A673 (cell line): ENCODE measurements around the gene DCLK2. TPM values are rescaled to one million over a fixed set of nuclear protein-coding genes. Genes with fewer than 3 reads are reported as not detected.

Experiments used
- BruUV-seq: library from RNA; stranded (reverse); fragments of 400-500 nt; replicated peaks from 2 replicates; lab custom pipeline; 2021; lab: Mats Ljungman, UMichigan
- CTCF ChIA-PET: fragments of 300-600 bp; sonication (Branson Sonifier 250); formaldehyde crosslinking; loops from one replicate; lab custom pipeline; 2022; ENCODE audit warnings: antibody characterized with exemption; lab: Charles Lee
- POLR2A ChIA-PET: fragments of 300-600 bp; sonication (Branson Sonifier 250); formaldehyde crosslinking; loops from one replicate; lab custom pipeline; 2022; ENCODE audit warnings: antibody characterized with exemption; ENCODE audit not compliant: low non-redundant PET; lab: Charles Lee
- DNase-seq: peaks from one replicate; pipeline ENCODE4 v3.0.0-alpha.2; 2015; ENCODE audit warnings: low spot score
- H3K27ac ChIP-seq: fragments of 200-600 bp; sonication (generic); 2 replicates; pipeline ENCODE4 v1.5.1; 2016; ENCODE audit warnings: mixed run types, low read depth, mild to moderate bottlenecking, mixed read lengths, antibody characterized with exemption, low read length; ENCODE audit not compliant: poor library complexity, severe bottlenecking
- H3K27me3 ChIP-seq: fragments of 200-600 bp; sonication (generic); replicated peaks from 2 replicates; pipeline ENCODE4 v1.6.1; 2017; ENCODE audit warnings: mixed run types, low read depth, mild to moderate bottlenecking, mixed read lengths, antibody characterized with exemption, low read length; ENCODE audit not compliant: insufficient read depth, poor library complexity
- H3K36me3 ChIP-seq: fragments of 200-600 bp; sonication (generic); 2 replicates; pipeline ENCODE4 v1.6.1; 2016; ENCODE audit warnings: mixed run types, mild to moderate bottlenecking, mixed read lengths, antibody characterized with exemption, low read length; ENCODE audit not compliant: insufficient read depth, poor library complexity, severe bottlenecking
- H3K4me1 ChIP-seq: fragments of 200-600 bp; sonication (generic); 2 replicates; pipeline ENCODE4 v1.6.1; 2017; ENCODE audit warnings: mixed run types, mild to moderate bottlenecking, mixed read lengths, antibody characterized with exemption, low read length; ENCODE audit not compliant: insufficient read depth, poor library complexity, severe bottlenecking
- H3K4me3 ChIP-seq: fragments of 200-600 bp; sonication (generic); 2 replicates; pipeline ENCODE4 v1.5.1; 2016; ENCODE audit warnings: low read depth, mixed run types, mild to moderate bottlenecking, mixed read lengths, low read length; ENCODE audit not compliant: poor library complexity, severe bottlenecking
- H3K9me3 ChIP-seq: fragments of 200-600 bp; sonication (generic); 2 replicates; pipeline ENCODE4 v1.6.1; 2016; ENCODE audit warnings: mixed run types, low read depth, mild to moderate bottlenecking, mixed read lengths, antibody characterized with exemption, low read length; ENCODE audit not compliant: poor library complexity, severe bottlenecking
- CTCF ChIP-seq: fragments of 300-800, 200-600 bp; sonication (generic); conservative IDR thresholded peaks from 2 replicates; pipeline ENCODE4 v1.5.1; 2017; ENCODE audit warnings: low read depth, mild to moderate bottlenecking, antibody characterized with exemption, low read length, moderate library complexity, mixed read lengths
- EZH2 ChIP-seq: fragments of 200-600 bp; sonication (generic); IDR thresholded peaks from 2 replicates; pipeline ENCODE4 v1.6.1; 2017; ENCODE audit warnings: borderline replicate concordance, low read depth, mild to moderate bottlenecking, mixed read lengths, antibody characterized with exemption, low read length; ENCODE audit not compliant: poor library complexity, severe bottlenecking
- intact Hi-C: fragments of 100-400 bp; cut with micrococcal nuclease; formaldehyde crosslinking; loops from one replicate; pipeline ENCODE4 v1.10.0; 2022; ENCODE audit not compliant: unreplicated experiment
- total RNA-seq: library from RNA; stranded (reverse); gene quantifications from 2 replicates; pipeline ENCODE4 v1.2.3, GENCODE V29; 2021

The DCLK2 gene
- total RNA-seq, 1 experiment from 2014 or later: 4.9 TPM

- Histone ChIP-seq H3K9me3 (no peaks in the 10 kb centered on the region), H3K36me3 (no peaks in the 10 kb centered on the region), H3K27ac (no peak overlapping the region), H3K4me1 (peaks cover 10% of the 10 kb centered on the region), H3K4me3 (no peak overlapping the region), H3K27me3 (no peaks in the 10 kb centered on the region)
- TF ChIP-seq CTCF: no peak
- no peak for TF ChIP-seq EZH2
- ChIA-PET CTCF (no interaction called here), POLR2A (no interaction called here)
- intact Hi-C loops: no loop called here
- DNase-seq: no peak
- BruUV-seq: no TSS peak
Measured at GRCh38 chr4:150082241-150082640, 4.0 kb downstream of the DCLK2 start.

- no TSS peak for BruUV-seq
- intact Hi-C loops: no loop called here
- TF ChIP-seq CTCF: no peak
- no peak for TF ChIP-seq EZH2
- CTCF ChIA-PET: no interaction called here
- no peak for DNase-seq
- H3K4me3 ChIP-seq: no peak overlapping the region
- peaks cover 8% of the 10 kb centered on the region for H3K4me1 ChIP-seq
- no peaks in the 10 kb centered on the region for H3K27me3 ChIP-seq
- H3K9me3 ChIP-seq: no peaks in the 10 kb centered on the region
- POLR2A ChIA-PET: interaction anchor here (0.7 kb wide), 1 partner anchor 8 kb away, joined by 3 read pairs; no protein-coding TSS in a partner anchor
- H3K36me3 ChIP-seq: no peaks in the 10 kb centered on the region
- no peak overlapping the region for H3K27ac ChIP-seq
Measured at GRCh38 chr4:150087006-150087405, 8.8 kb downstream of the DCLK2 start.

- no peak for TF ChIP-seq CTCF
- TF ChIP-seq EZH2: no peak
- Histone ChIP-seq H3K4me3 (no peak overlapping the region), H3K4me1 (peaks cover 8% of the 10 kb centered on the region), H3K27me3 (no peaks in the 10 kb centered on the region), H3K9me3 (no peaks in the 10 kb centered on the region), H3K36me3 (no peaks in the 10 kb centered on the region), H3K27ac (no peak overlapping the region)
- CTCF ChIA-PET: no interaction called here
- intact Hi-C loops: no loop called here
- no TSS peak for BruUV-seq
- POLR2A ChIA-PET: no interaction called here
- no peak for DNase-seq
Measured at GRCh38 chr4:150089732-150090131, 11.5 kb downstream of the DCLK2 start.
